Measurements from ENCODE around the gene PRDM16. TPM values are rescaled to one million over a fixed set of nuclear protein-coding genes. Genes with fewer than 3 reads are reported as not detected.
A peak's percentile ranks its signal among the peaks of the same experiment; 100 is the strongest.
"Not testable (repeated sequence)": the region's sequence is repeated elsewhere in the genome, so short reads cannot be mapped to it uniquely, and the experiment has no call there.

PRDM16 gene
- total and polyA plus RNA-seq, 5 experiments from 2014 or later = not detected

DNA sequence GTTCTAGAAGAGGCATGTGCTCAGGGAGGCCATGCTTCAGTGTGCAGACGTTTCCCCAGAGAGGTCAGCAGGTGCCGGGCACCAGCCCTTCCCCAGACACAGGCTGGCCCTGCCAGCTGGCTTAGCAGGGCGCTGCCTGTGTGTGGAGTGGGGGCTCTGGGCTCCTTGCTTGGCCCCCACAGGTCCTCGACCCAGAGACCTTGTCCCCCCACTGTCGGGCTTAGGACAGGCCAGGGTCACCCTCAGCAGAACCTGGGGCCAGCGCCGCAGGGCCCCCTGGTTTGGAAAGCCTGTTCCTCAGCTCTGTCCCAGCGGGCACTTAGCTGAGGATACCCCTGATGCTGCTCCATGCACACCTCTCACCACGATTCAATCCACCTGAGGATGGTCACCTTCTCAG, 213.2 kb downstream of the PRDM16 start:
- Mint-ChIP-seq H3K4me3 (no peak overlapping the region), H3K27me3 (peaks cover 0 to 17% (median 9%) of the 10 kb centered on the region in 5 donors), H3K36me3 (no peaks in the 10 kb centered on the region), H3K27ac (no peak overlapping the region), H3K4me1 (peaks cover 0 to 2% (median 0%) of the 10 kb centered on the region in 4 donors), H3K9me3 (no peaks in the 10 kb centered on the region)
- no peak for DNase-seq
- POLR2A ChIA-PET = no interaction called here
- no peak for ATAC-seq

DNA sequence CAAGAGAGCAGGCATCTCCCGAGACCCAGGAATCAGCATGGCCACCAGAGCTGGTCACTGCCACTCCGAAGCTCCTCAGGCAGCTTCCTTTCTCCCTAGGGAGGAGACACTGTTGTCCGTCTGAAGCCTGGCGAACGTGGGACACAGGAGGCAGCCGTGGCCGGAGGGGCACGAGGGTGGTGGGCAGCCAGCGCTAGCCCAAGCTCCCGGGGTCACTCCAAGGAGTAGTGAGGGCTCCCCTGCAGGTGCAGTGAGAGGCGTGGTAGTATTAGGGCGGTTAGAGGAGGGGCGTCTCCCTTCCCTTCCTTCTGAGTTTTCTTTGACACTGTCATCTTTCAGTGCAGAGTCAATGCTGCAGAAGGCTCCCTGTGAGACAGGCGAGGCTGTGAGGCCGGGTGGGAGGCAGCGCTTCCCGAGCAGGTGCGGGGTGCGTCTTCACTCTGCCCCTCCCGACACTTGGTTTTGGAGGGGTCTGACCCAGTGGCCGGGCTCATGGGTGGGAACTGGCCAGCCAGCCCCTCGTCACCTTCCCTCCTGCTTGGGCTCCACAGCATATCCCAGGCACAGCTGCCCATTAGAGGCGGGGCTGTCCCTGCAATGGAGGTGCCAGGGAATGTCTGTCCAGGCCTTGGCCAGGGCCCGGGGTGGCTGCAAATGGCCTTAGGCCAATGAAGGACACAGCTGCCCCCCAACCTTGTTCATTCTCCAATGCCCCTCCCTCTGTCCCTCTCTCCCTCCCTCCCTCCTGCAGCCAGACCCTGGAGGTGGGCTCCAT, 213.8 kb downstream of the PRDM16 start:
- Mint-ChIP-seq H3K27ac (peak overlapping the region in 1 of 10 donors; percentile 34), H3K4me3 (no peak overlapping the region), H3K9me3 (no peaks in the 10 kb centered on the region), H3K4me1 (peaks cover 0 to 2% (median 0%) of the 10 kb centered on the region in 4 donors), H3K27me3 (peaks cover 0 to 17% (median 9%) of the 10 kb centered on the region in 5 donors), H3K36me3 (no peaks in the 10 kb centered on the region)
- POLR2A ChIA-PET = no interaction called here
- ATAC-seq (no peak), DNase-seq (no peak)

DNA sequence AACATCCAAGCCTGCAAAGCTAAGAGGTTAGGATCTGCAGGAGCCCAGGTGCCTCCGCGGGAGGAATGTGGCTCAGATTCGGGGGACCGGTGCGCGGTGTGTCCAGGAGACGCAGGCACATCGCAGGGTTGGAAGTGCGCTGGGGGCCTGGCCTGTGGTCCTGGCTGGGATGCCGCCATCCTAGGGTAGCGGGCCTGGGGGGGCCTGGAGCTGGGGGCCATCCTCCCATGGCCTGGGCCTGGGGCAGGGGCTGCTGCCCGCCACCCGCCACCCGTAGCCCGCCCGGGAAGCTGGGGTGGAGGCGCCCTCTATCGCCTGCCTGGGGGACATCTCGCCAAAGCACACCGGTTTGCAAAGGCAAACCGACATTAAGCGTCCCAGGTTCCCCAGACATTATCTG, 214.8 kb downstream of the PRDM16 start:
- no peaks in the 10 kb centered on the region for H3K36me3 Mint-ChIP-seq
- ATAC-seq = no peak

DNA sequence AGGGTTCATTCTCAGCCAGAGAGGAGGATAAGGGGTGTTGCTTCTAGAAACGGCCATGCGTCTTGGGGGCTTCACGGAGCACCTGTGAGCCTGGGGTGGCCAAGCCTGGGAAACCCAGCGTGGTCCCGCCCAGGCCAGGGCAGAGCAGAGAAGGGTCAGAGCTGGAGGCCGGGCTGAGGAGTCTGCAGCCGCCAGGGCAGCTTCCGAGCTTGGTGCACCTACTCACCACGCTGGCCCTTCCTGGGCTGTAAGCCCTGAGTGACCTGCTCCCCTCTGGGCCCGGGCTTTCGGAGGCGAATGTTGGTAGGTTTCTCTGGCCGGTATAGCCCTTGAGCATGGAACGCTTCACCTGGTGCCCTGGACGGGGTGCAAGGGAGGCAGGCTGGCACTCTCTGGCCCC, 215.7 kb downstream of the PRDM16 start:
- peaks cover 0 to 17% (median 9%) of the 10 kb centered on the region in 5 donors for H3K27me3 Mint-ChIP-seq
- ATAC-seq (no peak), DNase-seq (no peak)
- H3K36me3 Mint-ChIP-seq = no peaks in the 10 kb centered on the region
- H3K4me3 Mint-ChIP-seq = no peak overlapping the region
- peaks cover 0 to 2% (median 0%) of the 10 kb centered on the region in 4 donors for H3K4me1 Mint-ChIP-seq
- no peak overlapping the region for H3K27ac Mint-ChIP-seq
- H3K9me3 Mint-ChIP-seq = no peaks in the 10 kb centered on the region
- POLR2A ChIA-PET = interaction anchor here (0.6 kb wide), 1 partner anchor 152 kb away, joined by 3 read pairs; no protein-coding TSS in a partner anchor

More for the DNA sequence above, 214.8 kb downstream of the PRDM16 start:
- Mint-ChIP-seq H3K4me3 (no peak overlapping the region), H3K9me3 (no peaks in the 10 kb centered on the region), H3K27ac (no peak overlapping the region), H3K27me3 (peaks cover 0 to 17% (median 9%) of the 10 kb centered on the region in 5 donors), H3K4me1 (peaks cover 0 to 2% (median 0%) of the 10 kb centered on the region in 4 donors)
- no peak for DNase-seq
- POLR2A ChIA-PET = no interaction called here

DNA sequence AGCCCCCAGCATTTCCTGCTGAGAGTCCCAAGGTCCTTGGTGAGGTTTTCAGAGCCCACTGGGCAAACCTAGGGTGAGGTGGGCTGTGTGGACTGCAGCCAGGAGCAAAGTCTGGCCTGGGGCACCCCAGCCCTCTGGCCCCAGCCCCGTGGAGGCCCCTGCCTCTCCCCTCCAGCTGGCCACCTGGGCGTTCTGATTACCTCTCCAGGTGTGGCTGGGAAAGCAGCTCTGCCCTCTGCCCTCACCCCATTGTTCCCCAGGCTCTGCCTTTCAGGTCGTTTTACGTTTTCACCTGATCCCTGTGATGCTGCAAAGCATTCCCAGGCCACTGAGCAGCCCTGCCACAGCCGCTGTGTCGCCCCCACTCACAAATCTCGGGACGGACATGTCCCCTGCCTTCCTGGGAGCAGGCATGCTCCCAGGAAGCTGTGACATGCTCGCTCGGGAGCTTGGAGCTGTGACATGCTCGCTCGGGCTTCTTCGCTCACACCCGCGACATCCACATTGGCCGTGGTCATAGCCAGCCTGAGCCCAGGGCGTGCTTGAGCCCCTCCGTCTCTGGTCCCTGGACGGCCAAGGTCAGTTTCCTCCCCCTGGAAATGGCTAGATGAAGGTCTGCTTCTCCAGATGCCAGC, 216.2 kb downstream of the PRDM16 start:
- Mint-ChIP-seq H3K27me3 (peaks cover 0 to 17% (median 9%) of the 10 kb centered on the region in 5 donors), H3K4me1 (peaks cover 0 to 2% (median 0%) of the 10 kb centered on the region in 4 donors), H3K36me3 (no peaks in the 10 kb centered on the region), H3K4me3 (no peak overlapping the region), H3K9me3 (no peaks in the 10 kb centered on the region), H3K27ac (no peak overlapping the region)
- DNase-seq = no peak
- POLR2A ChIA-PET = no interaction called here
- ATAC-seq = no peak

DNA sequence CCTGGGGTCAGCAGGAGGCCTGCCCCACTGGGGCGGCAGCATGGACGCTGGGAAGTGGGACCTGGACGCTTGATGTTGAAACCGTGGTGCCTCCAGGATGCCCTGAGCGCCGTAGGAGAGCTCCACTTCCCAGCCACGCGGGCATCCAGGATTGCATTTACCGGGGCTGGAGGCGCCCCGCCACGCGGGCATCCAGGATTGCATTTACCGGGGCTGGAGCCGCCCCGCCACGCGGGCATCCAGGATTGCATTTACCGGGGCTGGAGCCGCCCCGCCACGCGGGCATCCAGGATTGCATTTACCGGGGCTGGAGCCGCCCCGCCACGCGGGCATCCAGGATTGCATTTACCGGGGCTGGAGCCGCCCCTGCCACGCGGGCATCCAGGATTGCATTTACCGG, 218.1 kb downstream of the PRDM16 start:
- POLR2A ChIA-PET, H3K4me1 Mint-ChIP-seq, ATAC-seq, H3K27ac Mint-ChIP-seq, H3K9me3 Mint-ChIP-seq, DNase-seq, H3K4me3 Mint-ChIP-seq, H3K36me3 Mint-ChIP-seq: not testable (repeated sequence)
- H3K27me3 Mint-ChIP-seq = peaks cover 0 to 14% (median 5%) of the 10 kb centered on the region in 5 donors

DNA sequence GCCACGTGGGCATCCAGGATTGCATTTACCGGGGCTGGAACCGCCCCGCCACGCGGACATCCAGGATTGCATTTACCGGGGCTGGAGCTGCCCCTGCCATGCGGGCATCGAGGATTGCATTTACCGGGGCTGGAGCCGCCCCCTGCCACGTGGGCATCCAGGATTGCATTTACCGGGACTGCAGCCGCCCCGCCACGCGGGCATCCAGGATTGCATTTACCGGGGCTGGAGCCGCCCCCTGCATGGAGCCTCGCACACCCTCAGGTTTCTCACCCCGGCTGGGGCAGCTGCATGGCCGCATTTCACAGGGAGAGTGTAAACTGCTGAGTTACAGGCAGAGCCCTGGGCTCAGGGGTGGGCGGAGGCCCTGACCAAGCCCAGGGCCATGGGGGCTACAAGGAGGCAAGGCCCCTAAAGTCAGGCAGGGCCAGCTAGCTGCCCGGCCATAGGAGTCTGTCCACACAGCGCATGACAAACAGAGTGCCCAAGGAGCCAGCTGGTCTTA, 218.7 kb downstream of the PRDM16 start:
- H3K4me3 Mint-ChIP-seq = no peak overlapping the region
- DNase-seq (no peak), ATAC-seq (no peak)
- no peak overlapping the region for H3K27ac Mint-ChIP-seq
- H3K4me1 Mint-ChIP-seq = peaks cover 0 to 2% (median 0%) of the 10 kb centered on the region in 4 donors
- POLR2A ChIA-PET = no interaction called here
- peaks cover 0 to 14% (median 5%) of the 10 kb centered on the region in 5 donors for H3K27me3 Mint-ChIP-seq
- H3K36me3 Mint-ChIP-seq = no peaks in the 10 kb centered on the region
- no peaks in the 10 kb centered on the region for H3K9me3 Mint-ChIP-seq

DNA sequence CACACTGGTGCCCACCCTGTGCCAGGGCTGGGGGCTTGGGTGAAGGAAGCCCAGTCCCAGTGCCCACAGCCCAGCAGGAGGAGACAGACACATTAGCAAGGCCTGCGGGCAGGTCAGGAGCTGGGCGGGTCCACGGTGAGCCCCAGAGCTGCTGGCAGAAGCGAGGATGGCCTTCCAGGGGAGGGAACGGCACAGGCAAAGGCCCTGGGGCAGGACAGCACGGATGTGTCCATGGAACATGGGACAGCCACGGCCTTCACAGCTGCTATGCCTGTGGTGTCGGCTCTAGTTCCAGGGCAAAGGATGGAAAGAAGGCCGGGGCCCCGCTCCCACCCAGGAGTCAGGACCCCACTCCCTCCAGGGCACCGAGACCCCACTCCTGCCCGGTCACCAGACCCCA, 220.5 kb downstream of the PRDM16 start:
- no peak for DNase-seq
- H3K27ac Mint-ChIP-seq = no peak overlapping the region
- H3K27me3 Mint-ChIP-seq = peaks cover 0 to 9% (median 2%) of the 10 kb centered on the region in 5 donors
- no peaks in the 10 kb centered on the region for H3K4me1 Mint-ChIP-seq
- no peak for ATAC-seq
- H3K4me3 Mint-ChIP-seq = no peak overlapping the region
- no peaks in the 10 kb centered on the region for H3K36me3 Mint-ChIP-seq
- no peaks in the 10 kb centered on the region for H3K9me3 Mint-ChIP-seq
- POLR2A ChIA-PET = no interaction called here

DNA sequence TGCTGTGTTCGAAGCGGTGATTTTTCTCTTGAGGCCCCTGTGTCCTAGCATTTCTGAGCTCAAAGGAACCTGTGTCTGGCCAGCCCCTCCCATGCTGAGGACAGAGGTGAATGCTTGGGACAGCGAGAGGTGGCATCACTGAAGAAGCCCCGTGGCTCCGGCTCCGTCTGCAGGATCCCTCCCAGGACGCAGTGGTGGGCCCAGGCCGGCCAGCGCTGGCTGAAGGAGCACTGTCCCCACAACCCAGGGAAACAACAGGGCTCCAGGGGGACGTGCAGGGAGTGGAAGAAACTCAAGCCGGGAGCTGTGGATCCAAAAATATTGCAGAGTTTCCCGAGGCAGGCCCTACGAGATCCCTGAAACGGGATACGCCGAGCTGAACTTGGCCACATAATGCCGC, 221.4 kb downstream of the PRDM16 start:
- no peak overlapping the region for H3K27ac Mint-ChIP-seq
- no peaks in the 10 kb centered on the region for H3K9me3 Mint-ChIP-seq
- ATAC-seq = no peak
- H3K4me1 Mint-ChIP-seq = no peaks in the 10 kb centered on the region
- H3K36me3 Mint-ChIP-seq = no peaks in the 10 kb centered on the region
- DNase-seq = no peak
- POLR2A ChIA-PET = no interaction called here
- peaks cover 0 to 12% (median 3%) of the 10 kb centered on the region in 5 donors for H3K27me3 Mint-ChIP-seq
- H3K4me3 Mint-ChIP-seq = no peak overlapping the region

DNA sequence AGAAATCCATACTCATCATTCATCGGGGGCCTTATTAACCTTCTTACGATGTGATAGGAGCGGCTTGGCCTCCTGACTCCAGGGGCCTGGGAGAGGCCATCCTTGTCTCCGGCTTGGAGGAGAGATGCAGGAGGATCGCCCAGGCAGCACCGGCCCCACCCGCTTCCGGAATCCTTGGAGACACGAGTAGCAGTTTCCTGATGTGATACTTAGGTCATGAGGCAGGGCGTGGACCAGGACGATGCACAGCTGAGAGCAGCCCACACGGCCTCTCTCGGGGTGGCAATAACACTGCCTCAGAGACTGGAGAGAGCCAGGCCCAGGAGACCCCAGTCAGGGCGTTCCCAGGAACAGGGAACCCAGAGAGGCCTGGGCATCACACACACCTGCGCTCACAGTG, 221.9 kb downstream of the PRDM16 start:
- Mint-ChIP-seq H3K36me3 (no peaks in the 10 kb centered on the region), H3K4me3 (no peak overlapping the region), H3K4me1 (no peaks in the 10 kb centered on the region), H3K27ac (no peak overlapping the region), H3K9me3 (no peaks in the 10 kb centered on the region), H3K27me3 (peaks cover 0 to 8% (median 2%) of the 10 kb centered on the region in 5 donors)
- no peak for DNase-seq
- no peak for ATAC-seq
- POLR2A ChIA-PET = no interaction called here

DNA sequence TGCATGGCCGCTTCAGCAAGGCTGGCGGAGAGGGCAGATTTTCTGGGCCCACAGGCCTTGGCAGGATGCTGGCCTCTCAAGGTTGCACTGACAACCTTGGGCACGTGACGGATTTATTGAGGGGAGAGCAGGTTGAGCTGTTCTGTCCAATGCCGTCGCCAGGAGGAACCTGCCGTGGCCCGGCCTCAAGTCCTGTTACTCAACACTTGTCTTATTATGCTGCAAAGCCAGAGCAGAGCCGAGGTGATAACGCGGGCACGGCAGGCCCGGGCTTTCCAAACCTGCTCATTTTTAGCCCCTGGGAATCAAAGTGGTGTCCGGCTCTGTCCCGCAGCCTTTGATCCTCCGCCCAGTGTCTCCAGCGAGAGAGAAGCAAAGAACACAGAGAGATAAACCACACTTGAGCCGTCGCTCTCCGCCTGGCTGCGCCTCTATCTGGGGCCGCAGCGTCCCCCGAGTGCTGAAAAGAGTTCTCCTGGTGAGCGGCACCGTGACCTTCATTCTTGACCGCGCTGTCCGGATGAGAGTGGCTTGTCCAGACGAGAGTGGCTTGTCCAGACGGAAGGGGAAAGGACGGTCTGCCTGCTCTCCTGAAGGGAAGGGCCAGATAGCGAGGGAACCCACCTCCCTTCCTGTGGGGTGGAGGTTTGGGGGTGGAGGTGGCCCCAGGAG, 223.2 kb downstream of the PRDM16 start:
- H3K27ac Mint-ChIP-seq = no peak overlapping the region
- peaks cover 0 to 5% (median 0%) of the 10 kb centered on the region in 5 donors for H3K27me3 Mint-ChIP-seq
- H3K4me3 Mint-ChIP-seq = no peak overlapping the region
- DNase-seq (no peak), ATAC-seq (no peak)
- H3K4me1 Mint-ChIP-seq = no peaks in the 10 kb centered on the region
- POLR2A ChIA-PET = no interaction called here
- H3K36me3 Mint-ChIP-seq = no peaks in the 10 kb centered on the region
- H3K9me3 Mint-ChIP-seq = no peaks in the 10 kb centered on the region

DNA sequence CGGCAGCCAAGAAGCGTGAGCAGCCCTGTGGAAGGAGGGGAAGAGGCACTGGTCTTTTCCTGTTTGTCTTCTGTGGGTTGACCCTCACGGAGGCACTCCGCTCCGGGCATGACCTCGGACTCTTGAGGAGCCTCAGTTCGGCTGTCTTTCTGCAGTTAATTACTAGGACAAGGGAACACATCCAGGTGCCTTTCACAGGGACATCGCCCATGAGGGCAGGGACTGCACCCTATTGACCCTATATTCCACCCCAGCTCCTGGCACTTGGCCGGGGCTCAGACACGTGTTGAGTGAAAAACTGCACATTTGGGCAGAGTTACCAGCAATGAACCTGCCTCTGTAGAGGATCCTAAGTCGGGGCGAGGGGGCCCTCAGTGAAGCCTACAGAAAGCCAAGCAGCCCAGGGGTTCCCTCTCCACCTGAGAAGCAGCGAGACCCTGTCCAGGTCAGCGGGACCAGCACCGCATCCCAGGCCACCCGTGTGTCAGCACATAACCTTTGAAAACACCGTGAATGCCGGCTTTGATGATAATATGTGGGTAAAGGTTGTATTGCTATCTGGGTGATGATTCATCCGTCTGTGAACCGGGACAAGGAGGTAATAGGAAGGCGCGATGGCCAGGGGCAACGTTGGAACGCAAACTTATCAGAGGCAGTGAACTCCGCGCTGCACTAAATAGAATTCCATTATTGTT, 224.0 kb downstream of the PRDM16 start:
- ATAC-seq = no peak
- H3K27me3 Mint-ChIP-seq = peaks cover 0 to 5% (median 0%) of the 10 kb centered on the region in 5 donors
- peak overlapping the region in 1 of 10 donors; percentile 60 for H3K4me3 Mint-ChIP-seq
- H3K4me1 Mint-ChIP-seq = no peaks in the 10 kb centered on the region
- H3K9me3 Mint-ChIP-seq = no peaks in the 10 kb centered on the region
- no peaks in the 10 kb centered on the region for H3K36me3 Mint-ChIP-seq
- DNase-seq = no peak
- POLR2A ChIA-PET = no interaction called here
- no peak overlapping the region for H3K27ac Mint-ChIP-seq

Data from naive thymus-derived CD8-positive, alpha-beta T cell (primary cell).